ENCODE measurements around the gene APBB1IP. TPM values are rescaled to one million over a fixed set of nuclear protein-coding genes. Genes with fewer than 3 reads are reported as not detected.

The APBB1IP gene
- total RNA-seq, 1 experiment from 2014 or later = not detected

- Histone ChIP-seq H3K27me3 (ENCODE audit: insufficient read depth, low read length) (peaks cover 2% of the 10 kb centered on the region; the same call in 1 of the 2 replicates), H2AFZ (ENCODE audit: low read length) (no peak overlapping the region), H2BK20ac (ENCODE audit: low read depth, low read length, poor library complexity, severe bottlenecking) (no peak overlapping the region), H3K9me3 (ENCODE audit: control insufficient read depth, low read depth, low read length) (no peaks in the 10 kb centered on the region), H2AK5ac (ENCODE audit: insufficient read length, low read length) (no peak overlapping the region), H3T11ph (ENCODE audit: low read length) (no peak overlapping the region), H4K8ac (replicated peaks; ENCODE audit: insufficient read length, low read depth, low read length) (no peak overlapping the region), H4K20me1 (ENCODE audit: control insufficient read depth, insufficient read depth, insufficient read length) (no peaks in the 10 kb centered on the region), H3K27ac (ENCODE audit: insufficient read length, low read depth, low read length) (no peak overlapping the region), H3K4me2 (ENCODE audit: insufficient read depth, insufficient read length, low read length) (no peak overlapping the region), H3K4ac (ENCODE audit: low read depth, low read length) (no peak overlapping the region), H3K18ac (ENCODE audit: insufficient read length, low read depth, low read length) (no peak overlapping the region), H2BK5ac (ENCODE audit: insufficient read length, low read length) (no peak overlapping the region), H3K14ac (ENCODE audit: insufficient read depth, low read length) (no peak overlapping the region), H2BK15ac (ENCODE audit: low read depth, low read length) (no peak overlapping the region), H3K9ac (ENCODE audit: extremely low read depth, insufficient read length, low read length) (no peak overlapping the region), H3K4me1 (ENCODE audit: insufficient read depth, low read length) (no peaks in the 10 kb centered on the region), H3K56ac (ENCODE audit: insufficient read length, low read depth, low read length) (no peak overlapping the region), H3K79me2 (ENCODE audit: insufficient read depth, low read length) (no peaks in the 10 kb centered on the region), H2BK12ac (ENCODE audit: insufficient read length, low read depth, low read length) (no peak overlapping the region), H4K5ac (ENCODE audit: insufficient read length, low read depth, low read length) (no peak overlapping the region), H3K23ac (ENCODE audit: insufficient read length, low read depth, low read length) (no peak overlapping the region), H3K79me1 (ENCODE audit: insufficient read depth, low read depth, low read length, poor library complexity, severe bottlenecking) (no peaks in the 10 kb centered on the region), H4K91ac (ENCODE audit: insufficient read length, low read depth, low read length) (no peak overlapping the region), H3K23me2 (ENCODE audit: insufficient read length, low read depth, low read length, poor library complexity, severe bottlenecking) (peaks cover 4% of the 10 kb centered on the region), H2BK120ac (ENCODE audit: low read depth, low read length, poor library complexity, severe bottlenecking) (no peak overlapping the region)
- Mint-ChIP-seq H3K36me3 (ENCODE audit: insufficient read depth in 1 of 3, low read depth in 3 of 3) (no peaks in the 10 kb centered on the region), H3K9me3 (no peaks in the 10 kb centered on the region), H3K4me1 (0 out of 4 replicates have a peak, but pooled peaks cover 0 to 4% of the 10 kb centered on the region in 2 experiments), H3K4me3 (no peak overlapping the region), H3K27me3 (ENCODE audit: low read depth) (peaks cover 30% of the 10 kb centered on the region), H3K27ac (no peak overlapping the region)
- WGBS (ENCODE audit: extremely low coverage, insufficient read length, low lambda C conversion rate) = no CpG with 5 or more reads among the region's 1 CpG
- DNase-seq = no peak
- no peak for TF ChIP-seq CTCF (conservative IDR thresholded peaks at IDR 0.05)
Measured at GRCh38 chr10:26435852-26436251, 2.3 kb upstream of the APBB1IP start.

Measured in H9 (cell line).